Epidermal melanocyte (primary cell): Measurements from ENCODE around the gene UCP3.

Source experiments
- DNase-seq: peaks from one replicate; pipeline ENCODE4 v3.0.0; 2011; ENCODE audit warnings: low spot score; ENCODE audit not compliant: insufficient read length

The UCP3 gene

GRCh38 chr11:74018331-74019005, 9.6 kb upstream of the UCP3 start:
- no peak for DNase-seq

GRCh38 chr11:74017631-74018030, 8.7 kb upstream of the UCP3 start:
- DNase-seq = no peak

- no peak for DNase-seq
Observed at GRCh38 chr11:74015919-74016684, 7.2 kb upstream of the UCP3 start.

- no peak for DNase-seq
Observed at GRCh38 chr11:74014880-74015279, 6.0 kb upstream of the UCP3 start.

- no peak for DNase-seq
Observed at GRCh38 chr11:74013141-74013540, 4.3 kb upstream of the UCP3 start.

- DNase-seq = no peak
Observed at GRCh38 chr11:74012074-74012809, 3.4 kb upstream of the UCP3 start.

- no peak for DNase-seq
Observed at GRCh38 chr11:74011360-74012073, 2.6 kb upstream of the UCP3 start.

GRCh38 chr11:74010306-74011300, 1.7 kb upstream of the UCP3 start:
- no peak for DNase-seq

GRCh38 chr11:74009675-74010305, 905 bp upstream of the UCP3 start:
- DNase-seq = no peak

GRCh38 chr11:74009230-74009547, 304 bp upstream of the UCP3 start:
- no peak for DNase-seq

- no peak for DNase-seq
Observed at GRCh38 chr11:74007691-74008372, 1.1 kb downstream of the UCP3 start.

- no peak for DNase-seq
Observed at GRCh38 chr11:74006743-74007304, 2.1 kb downstream of the UCP3 start.

- DNase-seq = no peak
Observed at GRCh38 chr11:74005721-74006517, 3.0 kb downstream of the UCP3 start.

- no peak for DNase-seq
Observed at GRCh38 chr11:74004759-74005615, 3.9 kb downstream of the UCP3 start.

- DNase-seq = no peak
Observed at GRCh38 chr11:74004046-74004695, 4.7 kb downstream of the UCP3 start.

- DNase-seq = no peak
Observed at GRCh38 chr11:74002832-74003231, 6.1 kb downstream of the UCP3 start.

GRCh38 chr11:74001822-74002286, 7.0 kb downstream of the UCP3 start:
- no peak for DNase-seq
